Pancreas (tissue), 10 donors: Measurements from ENCODE around the gene PLCG1. TPM values are rescaled to one million over a fixed set of nuclear protein-coding genes. Genes with fewer than 3 reads are reported as not detected.
"Not testable (repeated sequence)": the region's sequence is repeated elsewhere in the genome, so short reads cannot be mapped to it uniquely, and the experiment has no call there.

Experiments
- ATAC-seq, 4 donors: fragments of 200-7000 bp; cut with Tn5 transposase; one replicate each; pipeline versions ENCODE4 v1.8.0 to v1.9.1; 2020; ENCODE audit warnings: mild to moderate bottlenecking in 4 of 4, moderate library complexity in 4 of 4
- DNase-seq, 6 donors: peaks; one replicate each; pipeline ENCODE4 v3.0.0-alpha.2; 2020
- FAIRE-seq: peaks from 2 replicates; lab custom pipeline; 2012; peaks lifted over from hg19 to GRCh38; lab: Jason Lieb, UNC
- H3K27ac ChIP-seq, 4 donors: fragments of 200-600 bp; sonication (generic); 1 replicate in 3 of 4; 2 replicates in 1 of 4; pipeline versions ENCODE4 v1.5.0 to v1.8.0; 2020
- H3K27me3 ChIP-seq, 4 donors: fragments of 200-600 bp; one replicate each; pipeline ENCODE4 v1.8.0; 2021
- H3K36me3 ChIP-seq, 3 donors: fragments of 200-600 bp; sonication (generic) in 1 of 3; one replicate each; pipeline versions ENCODE4 v1.5.0 to v1.8.0; 2020 to 2021
- H3K4me1 ChIP-seq, 3 donors: fragments of 200-600 bp; one replicate each; pipeline ENCODE4 v1.8.0; 2021
- H3K4me3 ChIP-seq, 4 donors: fragments of 200-600 bp; sonication (generic) in 2 of 4; one replicate each; pipeline versions ENCODE4 v1.5.0 to v1.8.0; 2020 to 2021
- H3K9me3 ChIP-seq, 4 donors: fragments of 200-600 bp; one replicate each; pipeline ENCODE4 v1.8.0; 2021
- WGBS, 2 donors: extraction: QIAGEN DNeasy Blood & Tissue Kit; methylation state at CpG; one replicate each; pipeline ENCODE4 v1.1.7; 2013; 5-methylcytosine and 5-hydroxymethylcytosine counted together
- intact Hi-C, 3 donors: fragments of 100-400 bp; cut with DNase I; formaldehyde crosslinking; loops; one replicate each; pipeline versions ENCODE4 v1.11.1 to v1.14.2; 2022
- polyA plus RNA-seq, 2 donors: library from polyadenylated mRNA; stranded (reverse); fragments of 200-250 nt; gene quantifications; one replicate each; pipeline ENCODE4 v1.2.3, GENCODE V29; 2013
- total RNA-seq, 6 donors: library from RNA; stranded (reverse); fragmentation: NEBNext Ultra II Directional in 4 of 6; extraction: Animal tissue kit (Norgen Biotek cat#: 25700) in 4 of 6; gene quantifications; one replicate each; pipeline versions ENCODE4 v1.2.1 to v1.2.4, GENCODE V29; 2021 to 2023
- TF ChIP-seq, protein P1 (sequence below), 4 donors: fragments of 200-600 bp; sonication (generic) in 3 of 4; IDR thresholded peaks; one replicate each; pipeline versions ENCODE4 v1.5.0 to v1.8.0; 2021; ENCODE audit warnings: antibody characterized with exemption in 4 of 4
- donor health status: healthy with polysubstance abuse.
- donor health status: DM: no; HTN: no; CAD: no; lungs with moderate emphysema.
- donor health status: DM: no; HTN: no; CAD: no.
- donor health status: control.
- donor health status: control.
- donor health status: Bipolar disorder and iron deficiency.
- donor health status: DM: yes; HTN: yes; CAD: no.
- donor health status: DM: no; HTN: no; CAD: no.
- donor health status: DM: no; HTN: no; CAD: no.
- donor health status: DM: yes; HTN: yes; CAD: no.

Gene PLCG1
- total and polyA plus RNA-seq, 8 donors, result 9.9 to 41.7 (median 20.1) TPM

DNA sequence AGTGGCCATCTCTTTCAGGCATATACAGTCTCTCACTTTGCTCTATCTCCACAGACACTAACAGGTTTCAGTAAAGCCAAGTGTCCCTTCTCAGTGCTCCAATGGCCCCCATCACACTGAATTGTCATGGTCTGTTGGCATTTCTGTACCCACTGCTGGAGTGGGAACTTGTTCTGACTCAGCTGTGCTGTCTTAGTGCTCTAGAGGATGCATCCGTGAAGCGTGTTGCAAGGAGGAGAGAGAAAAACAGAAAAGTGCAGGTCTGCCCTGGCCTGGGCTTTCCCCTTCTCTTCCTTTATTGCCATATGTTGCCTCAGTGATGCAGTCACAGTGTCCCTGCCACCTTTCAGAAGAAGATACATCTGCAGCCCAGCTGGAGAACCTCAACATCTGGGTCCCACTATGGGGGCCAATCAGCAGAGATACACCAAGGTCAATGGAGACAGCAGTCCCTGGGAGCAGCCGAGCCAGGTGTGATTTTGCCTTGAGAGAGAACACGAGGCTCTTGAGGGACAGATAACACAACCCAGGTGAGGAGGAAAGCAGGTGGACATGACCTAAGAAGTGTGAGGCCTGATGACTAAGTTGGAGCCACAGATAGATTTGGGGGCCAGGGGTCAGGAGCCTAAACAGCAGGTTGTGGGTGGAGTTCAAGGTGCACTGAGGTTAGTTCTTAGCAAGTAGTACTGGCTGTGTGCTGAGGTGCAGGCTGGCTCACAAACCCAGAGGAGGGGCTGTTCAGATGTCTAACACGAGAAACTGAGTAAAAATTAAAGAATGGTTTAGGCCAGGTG lies 5.6 kb upstream of the PLCG1 start:
- ATAC-seq (no peak), DNase-seq (no peak), FAIRE-seq (no peak)
- Histone ChIP-seq H3K4me3 (no peak overlapping the region), H3K27ac (no peak overlapping the region), H3K9me3 (no peaks in the 10 kb centered on the region), H3K4me1 (no peaks in the 10 kb centered on the region), H3K36me3 (no peaks in the 10 kb centered on the region), H3K27me3 (no peaks in the 10 kb centered on the region)
- intact Hi-C loops, result no loop called here
- WGBS, 2 donors, result 58 to 66% methylated on average over 5 of the region's 5 CpGs
- TF ChIP-seq, protein P1, sequence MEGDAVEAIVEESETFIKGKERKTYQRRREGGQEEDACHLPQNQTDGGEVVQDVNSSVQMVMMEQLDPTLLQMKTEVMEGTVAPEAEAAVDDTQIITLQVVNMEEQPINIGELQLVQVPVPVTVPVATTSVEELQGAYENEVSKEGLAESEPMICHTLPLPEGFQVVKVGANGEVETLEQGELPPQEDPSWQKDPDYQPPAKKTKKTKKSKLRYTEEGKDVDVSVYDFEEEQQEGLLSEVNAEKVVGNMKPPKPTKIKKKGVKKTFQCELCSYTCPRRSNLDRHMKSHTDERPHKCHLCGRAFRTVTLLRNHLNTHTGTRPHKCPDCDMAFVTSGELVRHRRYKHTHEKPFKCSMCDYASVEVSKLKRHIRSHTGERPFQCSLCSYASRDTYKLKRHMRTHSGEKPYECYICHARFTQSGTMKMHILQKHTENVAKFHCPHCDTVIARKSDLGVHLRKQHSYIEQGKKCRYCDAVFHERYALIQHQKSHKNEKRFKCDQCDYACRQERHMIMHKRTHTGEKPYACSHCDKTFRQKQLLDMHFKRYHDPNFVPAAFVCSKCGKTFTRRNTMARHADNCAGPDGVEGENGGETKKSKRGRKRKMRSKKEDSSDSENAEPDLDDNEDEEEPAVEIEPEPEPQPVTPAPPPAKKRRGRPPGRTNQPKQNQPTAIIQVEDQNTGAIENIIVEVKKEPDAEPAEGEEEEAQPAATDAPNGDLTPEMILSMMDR (IDR thresholded peaks at IDR 0.05), result no peak

DNA sequence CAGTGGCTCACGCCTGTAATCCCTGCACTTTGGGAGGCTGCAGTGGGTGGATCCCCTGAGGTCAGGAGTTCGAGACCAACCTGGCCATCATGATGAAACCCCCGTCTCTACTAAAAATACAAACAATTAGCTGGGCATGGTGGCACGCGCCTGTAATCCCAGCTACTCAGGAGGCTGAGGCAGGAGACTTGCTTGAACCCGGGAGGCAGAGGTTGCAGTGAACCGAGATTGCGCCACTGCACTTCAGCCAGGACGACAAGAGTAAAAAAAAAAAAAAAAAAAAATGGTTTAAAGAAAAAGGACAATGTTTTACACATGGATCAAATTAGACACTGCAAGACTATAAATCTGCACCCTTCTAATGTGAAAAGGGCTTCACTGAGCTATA lies 5.0 kb upstream of the PLCG1 start:
- DNase-seq, H3K4me1 ChIP-seq, H3K27me3 ChIP-seq, H3K36me3 ChIP-seq, FAIRE-seq, H3K9me3 ChIP-seq, ATAC-seq, H3K4me3 ChIP-seq, H3K27ac ChIP-seq, intact Hi-C loops: not testable (repeated sequence)
- WGBS, 2 donors, result 80 to 81% methylated on average over 9 of the region's 9 CpGs

DNA sequence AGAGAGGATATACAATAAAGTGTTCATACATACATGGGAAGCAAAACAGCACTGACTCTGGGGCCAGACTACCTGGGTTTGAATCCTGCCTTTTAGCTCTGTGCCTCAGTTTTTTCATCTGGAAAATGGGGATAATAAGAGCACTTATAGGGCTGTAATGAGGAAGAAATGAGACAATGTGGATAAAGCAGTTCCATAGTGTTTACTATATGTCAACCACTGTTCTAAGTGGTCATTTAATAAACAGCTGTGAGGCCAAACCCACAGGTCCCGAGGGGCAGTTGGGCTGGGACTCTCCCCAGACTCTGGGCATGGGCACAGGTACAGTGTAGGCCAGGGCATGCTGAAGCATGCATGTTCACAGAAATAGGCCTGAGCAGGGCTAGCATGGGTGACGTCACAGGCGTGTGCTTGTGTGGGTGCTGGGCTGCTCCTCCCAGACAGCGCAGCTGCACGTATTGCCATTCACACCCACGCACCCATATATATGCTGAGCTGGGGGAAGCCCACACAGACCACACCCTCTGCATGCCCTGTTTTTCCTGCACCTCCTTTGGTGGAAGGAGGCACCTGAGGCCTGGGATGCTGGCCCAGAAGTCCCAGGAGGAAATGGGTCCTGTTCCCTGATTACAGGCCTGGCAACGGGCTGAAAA lies 3.5 kb upstream of the PLCG1 start:
- FAIRE-seq (no peak), ATAC-seq (no peak)
- H3K27ac ChIP-seq, result no peak overlapping the region

DNA sequence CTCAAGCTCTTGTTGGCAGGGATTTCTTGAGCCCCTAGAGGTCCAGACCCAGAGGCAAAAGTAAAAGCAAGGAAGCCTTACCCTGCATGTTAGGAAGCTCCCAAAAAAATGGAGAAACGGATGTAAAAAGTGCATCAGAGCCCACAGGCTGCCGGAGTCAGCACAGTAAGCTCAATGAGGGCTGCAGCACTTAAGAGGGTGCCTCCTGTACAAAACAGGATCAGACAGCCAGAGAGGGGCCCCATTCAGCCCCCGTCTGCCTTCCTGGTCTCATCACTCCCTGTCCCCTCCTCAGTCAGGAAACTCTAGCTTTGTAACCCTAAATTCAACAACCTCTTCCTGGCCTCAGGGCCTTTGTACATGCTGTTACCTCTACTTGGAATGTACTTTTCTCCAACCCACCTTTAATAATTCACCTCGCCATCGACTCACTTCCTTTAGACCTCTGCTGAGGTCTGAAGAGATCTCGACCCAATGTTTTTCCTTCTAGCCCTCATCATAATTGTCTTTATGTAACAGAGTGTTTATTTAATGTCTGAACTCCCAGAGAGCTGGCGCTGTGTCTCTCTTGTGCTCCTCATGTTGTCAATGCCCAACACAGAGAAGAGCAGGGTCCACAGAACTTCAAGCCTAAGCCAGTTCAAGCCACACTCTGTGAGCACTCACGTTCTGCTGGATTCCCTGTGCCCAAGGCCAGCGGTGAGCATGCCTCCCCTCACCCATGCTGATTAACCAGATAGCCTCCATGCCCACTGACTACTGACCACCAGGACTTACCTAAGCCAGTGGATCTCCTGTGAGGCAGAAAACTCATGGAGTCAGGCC lies 2.8 kb upstream of the PLCG1 start:
- intact Hi-C loops, result no loop called here
- no peak overlapping the region for H3K27ac ChIP-seq
- H3K9me3 ChIP-seq, result no peaks in the 10 kb centered on the region
- WGBS, 2 donors, result 66 to 71% methylated on average over 9 of the region's 9 CpGs
- peaks cover 0 to 3% (median 0%) of the 10 kb centered on the region in 3 donors for H3K4me1 ChIP-seq
- H3K4me3 ChIP-seq, result no peak overlapping the region
- DNase-seq (no peak), FAIRE-seq (no peak), ATAC-seq (no peak)
- no peaks in the 10 kb centered on the region for H3K36me3 ChIP-seq
- TF ChIP-seq, protein P1 (IDR thresholded peaks at IDR 0.05), result no peak
- H3K27me3 ChIP-seq, result no peaks in the 10 kb centered on the region

More for the DNA sequence above, 3.5 kb upstream of the PLCG1 start:
- 85 to 95% methylated on average over 7 of the region's 7 CpGs for WGBS, 2 donors
- Histone ChIP-seq H3K4me1 (no peaks in the 10 kb centered on the region), H3K9me3 (no peaks in the 10 kb centered on the region), H3K27me3 (no peaks in the 10 kb centered on the region), H3K4me3 (no peak overlapping the region), H3K36me3 (no peaks in the 10 kb centered on the region)
- intact Hi-C loops, result no loop called here
- DNase-seq, result no peak
- TF ChIP-seq, protein P1 (IDR thresholded peaks at IDR 0.05), result no peak

DNA sequence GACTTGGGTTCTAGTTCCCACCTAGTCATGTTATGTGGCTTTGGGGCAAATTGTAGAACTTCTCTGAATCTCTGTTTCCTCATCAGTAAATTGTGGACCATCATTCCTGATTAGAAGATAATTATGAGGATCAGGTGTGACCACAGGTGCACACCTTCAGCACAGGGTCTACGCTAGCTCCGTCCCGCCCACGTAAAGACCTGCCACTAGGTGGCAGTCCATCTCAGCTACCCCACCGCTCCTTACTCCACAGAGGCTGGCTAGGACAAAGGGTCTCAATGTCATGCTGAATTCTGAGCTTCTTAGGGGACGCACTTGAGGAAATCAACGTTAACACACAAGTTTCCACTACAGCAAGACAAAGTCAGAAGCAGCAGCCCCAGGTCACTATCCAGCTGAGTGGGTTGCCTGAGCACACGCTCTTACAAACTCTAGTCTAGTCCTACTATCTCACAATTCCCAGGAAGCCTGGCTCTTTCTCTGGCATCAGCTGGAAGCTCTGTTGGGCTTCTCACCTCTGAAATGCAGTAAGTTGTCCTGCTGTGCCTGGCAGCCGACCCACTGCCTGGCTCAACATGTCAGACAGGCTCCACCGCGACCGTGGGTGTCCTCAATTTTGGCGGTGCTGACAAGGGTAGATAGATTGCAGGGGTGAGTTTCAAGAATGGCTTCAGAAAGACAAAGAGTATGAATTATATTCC lies 2.0 kb upstream of the PLCG1 start:
- H3K4me1 ChIP-seq, result peaks cover 0 to 3% (median 0%) of the 10 kb centered on the region in 3 donors
- intact Hi-C loops, result no loop called here
- DNase-seq, result peak in 4 of 6 donors; percentile 25 to 71 (median 58)
- H3K36me3 ChIP-seq, result no peaks in the 10 kb centered on the region
- WGBS, 2 donors, result 44 to 48% methylated on average over 13 of the region's 13 CpGs
- no peak overlapping the region for H3K27ac ChIP-seq
- no peak overlapping the region for H3K4me3 ChIP-seq
- FAIRE-seq, result no peak
- H3K27me3 ChIP-seq, result no peaks in the 10 kb centered on the region
- TF ChIP-seq, protein P1 (IDR thresholded peaks at IDR 0.05), result peak; percentile 40 to 76 (median 65)
- no peaks in the 10 kb centered on the region for H3K9me3 ChIP-seq
- peak in 2 of 4 donors; percentile 39 to 45 for ATAC-seq
